D721Med (cell line): ENCODE data around the gene TBC1D5.

Experiments
- DNase-seq: peaks from one replicate; pipeline ENCODE4 v3.0.0; 2011; ENCODE audit warnings: low spot score; ENCODE audit not compliant: insufficient read length
- FAIRE-seq: peaks from 2 replicates; lab custom pipeline; 2011; peaks lifted over from hg19 to GRCh38; lab: Jason Lieb, UNC
- TF ChIP-seq, protein P1 (sequence below): IDR thresholded peaks from 2 replicates; pipeline ENCODE4 v1.5.1; 2012; ENCODE audit warnings: mild to moderate bottlenecking, control low read depth; ENCODE audit not compliant: insufficient read depth; ENCODE audit errors: missing control alignments

The TBC1D5 gene

DNA sequence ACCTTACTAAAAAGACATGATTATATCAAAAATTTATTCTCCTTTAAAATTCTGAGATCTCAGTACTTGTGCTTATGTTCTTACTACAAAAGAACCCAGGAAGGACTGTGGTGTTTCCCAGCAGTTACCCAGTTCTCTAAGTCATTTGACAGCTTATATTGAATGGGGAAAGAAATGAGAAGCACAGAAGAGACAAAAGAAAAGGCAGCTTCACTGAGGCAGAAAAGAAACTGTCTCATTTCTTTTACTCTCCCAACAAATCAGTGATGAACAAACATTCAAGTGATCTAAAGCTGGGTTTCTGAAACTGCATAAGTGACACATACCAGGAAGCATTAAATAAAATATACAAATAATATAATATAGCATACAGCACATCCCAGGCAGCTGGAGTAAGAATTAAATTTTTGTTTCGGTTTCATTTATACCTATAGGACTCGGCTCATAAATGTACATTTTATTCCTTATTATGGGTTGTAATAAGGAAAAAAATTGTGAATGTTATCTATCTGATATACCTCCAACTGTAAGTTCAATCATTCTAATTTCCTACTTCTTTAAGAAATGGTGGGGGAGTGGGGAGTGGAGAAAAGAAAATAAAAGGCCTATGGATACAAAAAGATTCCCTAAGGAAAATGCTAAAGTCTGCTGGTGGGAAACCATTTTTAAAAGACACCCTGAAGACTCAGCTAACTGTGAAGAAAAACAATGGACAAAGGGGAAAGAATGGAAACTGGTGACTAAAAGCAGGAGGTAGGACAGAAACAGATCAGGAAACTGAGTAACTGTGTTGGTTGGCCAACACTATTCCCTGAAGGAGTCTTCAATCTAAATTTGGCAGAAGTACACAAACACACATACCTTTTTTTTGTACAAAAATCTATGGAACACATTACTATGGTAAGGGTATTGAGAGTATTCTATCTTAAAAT is 156.8 kb downstream of the TBC1D5 start:
- TF ChIP-seq, protein P1, sequence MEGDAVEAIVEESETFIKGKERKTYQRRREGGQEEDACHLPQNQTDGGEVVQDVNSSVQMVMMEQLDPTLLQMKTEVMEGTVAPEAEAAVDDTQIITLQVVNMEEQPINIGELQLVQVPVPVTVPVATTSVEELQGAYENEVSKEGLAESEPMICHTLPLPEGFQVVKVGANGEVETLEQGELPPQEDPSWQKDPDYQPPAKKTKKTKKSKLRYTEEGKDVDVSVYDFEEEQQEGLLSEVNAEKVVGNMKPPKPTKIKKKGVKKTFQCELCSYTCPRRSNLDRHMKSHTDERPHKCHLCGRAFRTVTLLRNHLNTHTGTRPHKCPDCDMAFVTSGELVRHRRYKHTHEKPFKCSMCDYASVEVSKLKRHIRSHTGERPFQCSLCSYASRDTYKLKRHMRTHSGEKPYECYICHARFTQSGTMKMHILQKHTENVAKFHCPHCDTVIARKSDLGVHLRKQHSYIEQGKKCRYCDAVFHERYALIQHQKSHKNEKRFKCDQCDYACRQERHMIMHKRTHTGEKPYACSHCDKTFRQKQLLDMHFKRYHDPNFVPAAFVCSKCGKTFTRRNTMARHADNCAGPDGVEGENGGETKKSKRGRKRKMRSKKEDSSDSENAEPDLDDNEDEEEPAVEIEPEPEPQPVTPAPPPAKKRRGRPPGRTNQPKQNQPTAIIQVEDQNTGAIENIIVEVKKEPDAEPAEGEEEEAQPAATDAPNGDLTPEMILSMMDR = no peak
- FAIRE-seq = no peak

DNA sequence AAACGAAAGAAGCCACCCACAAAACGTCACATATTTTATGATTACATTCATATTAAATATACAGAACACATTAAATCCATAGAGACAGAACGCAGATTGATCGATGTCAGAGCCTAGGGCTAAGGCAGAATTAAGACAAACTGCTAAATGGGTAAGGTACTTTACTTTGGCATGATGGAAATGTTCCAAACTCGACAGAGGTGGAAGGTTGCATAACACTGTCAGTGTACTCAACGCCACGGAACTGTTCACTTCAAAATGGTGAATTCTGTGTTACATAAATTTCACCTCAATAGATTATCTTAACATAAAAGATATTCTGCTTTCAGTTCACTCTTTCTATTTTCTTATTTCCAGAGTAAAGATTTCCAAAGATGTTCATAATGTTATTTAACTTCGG is 158.4 kb downstream of the TBC1D5 start:
- FAIRE-seq = no peak
- no peak for DNase-seq
- TF ChIP-seq, protein P1 = no peak

More for the DNA sequence above, 156.8 kb downstream of the TBC1D5 start:
- DNase-seq = no peak

DNA sequence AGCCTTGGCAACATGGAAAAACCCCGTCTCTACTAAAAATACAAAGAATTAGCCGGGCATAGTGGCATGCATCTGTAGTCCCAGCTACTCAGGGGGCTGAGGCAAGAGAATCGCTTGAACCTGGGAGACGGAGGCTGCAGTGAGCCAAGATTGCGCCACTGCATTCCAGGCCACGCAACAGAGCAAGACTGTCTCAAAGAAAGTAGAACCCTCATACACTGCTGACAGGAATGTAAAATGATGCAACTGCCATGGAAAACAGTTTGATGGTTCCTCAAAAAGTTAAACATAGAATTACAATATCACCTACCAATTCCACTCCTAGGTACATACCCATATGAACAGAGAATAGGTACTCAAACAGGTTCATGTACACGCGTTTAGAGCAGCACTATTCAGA is 158.9 kb downstream of the TBC1D5 start:
- DNase-seq = no peak
- FAIRE-seq = no peak
- TF ChIP-seq, protein P1 = no peak

DNA sequence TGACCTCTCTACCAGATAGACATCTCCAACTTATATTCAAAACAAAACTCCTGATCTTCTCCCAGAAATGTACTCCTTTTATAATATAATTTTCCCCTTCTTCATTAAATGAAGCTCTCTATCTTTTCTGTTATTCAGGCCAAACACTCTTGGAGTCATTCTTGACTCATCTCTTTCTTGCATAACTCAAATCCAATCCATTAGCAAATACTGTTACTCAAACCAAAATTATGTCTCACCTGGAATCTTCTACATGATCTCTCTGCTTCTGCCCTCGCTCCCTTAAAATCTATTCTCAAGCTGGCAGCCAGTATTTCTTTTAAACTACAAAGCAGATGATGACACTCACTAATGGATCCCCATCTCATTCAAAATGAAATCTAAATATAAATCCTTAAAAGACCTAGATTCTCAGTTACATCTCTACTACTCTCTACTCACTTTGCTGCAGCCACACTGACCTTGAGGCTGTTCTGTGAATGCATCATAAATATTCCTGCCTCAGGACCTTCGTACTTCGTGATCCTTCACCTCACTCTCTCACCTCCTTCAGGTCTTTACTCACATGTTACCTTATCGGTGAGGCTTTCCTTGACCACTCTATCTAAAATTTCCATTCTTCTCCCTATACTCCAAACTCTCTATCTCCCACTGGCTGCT is 160.9 kb downstream of the TBC1D5 start:
- TF ChIP-seq, protein P1 = no peak
- FAIRE-seq (no peak), DNase-seq (no peak)

DNA sequence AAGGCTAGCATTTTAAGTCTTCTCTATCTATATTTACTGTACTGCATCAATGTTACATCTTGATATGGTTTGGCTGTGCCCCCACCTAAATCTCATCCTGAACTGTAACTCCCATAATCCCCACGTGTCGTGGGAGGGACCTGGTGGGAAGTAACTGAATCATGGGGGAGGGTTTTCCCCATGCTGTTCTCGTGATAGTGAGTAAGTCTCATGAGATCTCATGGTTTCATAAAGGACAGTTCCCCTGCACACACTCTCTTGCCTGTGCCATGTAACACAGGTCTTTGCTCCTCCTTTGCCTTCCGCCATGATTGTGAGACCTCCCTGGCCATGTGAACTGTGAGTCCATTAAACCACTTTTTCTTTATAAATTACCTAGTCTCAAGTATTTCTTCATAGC is 161.5 kb downstream of the TBC1D5 start:
- DNase-seq = no peak
- TF ChIP-seq, protein P1 = no peak
- FAIRE-seq = no peak

DNA sequence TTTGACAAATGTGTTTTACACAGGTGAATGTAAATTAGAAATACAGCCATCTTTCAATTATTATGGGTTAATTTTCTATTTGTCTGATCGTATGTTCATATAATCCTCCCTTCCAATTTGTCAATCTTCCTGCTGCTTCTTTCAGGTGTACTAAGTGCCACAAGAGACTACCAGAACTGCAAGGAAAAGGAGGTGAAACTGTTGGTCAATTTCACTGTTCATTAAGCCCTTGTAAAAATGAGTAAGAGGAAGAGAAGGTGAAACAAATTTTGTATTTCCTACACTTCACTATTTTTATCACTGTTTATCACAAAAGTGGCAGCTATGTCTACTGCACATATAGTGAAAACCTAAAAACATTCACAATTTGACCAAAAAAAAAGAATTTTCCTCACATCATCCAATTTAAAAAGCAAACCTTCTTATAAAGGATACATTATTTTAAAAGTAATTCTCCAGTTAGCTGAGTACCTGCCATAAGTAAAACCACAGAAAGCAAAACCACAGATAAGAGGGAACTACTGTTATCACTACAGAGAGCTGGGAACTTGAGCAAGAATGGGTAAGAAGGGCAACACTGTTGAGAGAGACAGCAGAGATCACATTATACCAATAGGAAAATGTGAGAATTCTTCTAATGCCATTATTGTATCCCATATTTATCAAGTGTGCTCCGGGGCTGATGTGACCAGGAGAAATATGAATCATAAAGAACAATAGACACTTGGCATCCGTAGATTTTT is 163.0 kb downstream of the TBC1D5 start:
- no peak for FAIRE-seq

More for the DNA sequence above, 163.0 kb downstream of the TBC1D5 start:
- DNase-seq = no peak
- TF ChIP-seq, protein P1 = no peak
